ENCODE measurements around the gene CCDC127. TPM values are rescaled to one million over a fixed set of nuclear protein-coding genes. Genes with fewer than 3 reads are reported as not detected.

Gene CCDC127
- polyA plus RNA-seq, 3 donors: 1.7 to 4.3 (median 2.4) TPM

- 89 to 94% (median 93%) methylated on average over 12 of the region's 12 CpGs for WGBS, 3 donors
- no peak overlapping the region for H3K27ac ChIP-seq (ENCODE audit: low read depth, low read length)
Observed at GRCh38 chr5:182126-182525, 35.8 kb downstream of the CCDC127 start.

- WGBS, 3 donors: 89 to 96% (median 95%) methylated on average over 18 to 22 of the region's 22 CpGs
- no peak overlapping the region for H3K27ac ChIP-seq (ENCODE audit: low read depth, low read length)
Observed at GRCh38 chr5:181566-181965, 36.4 kb downstream of the CCDC127 start.

GRCh38 chr5:181160-181559 is 36.8 kb downstream of the CCDC127 start:
- 86 to 91% (median 90%) methylated on average over 9 of the region's 9 CpGs for WGBS, 3 donors
- H3K27ac ChIP-seq (ENCODE audit: low read depth, low read length): no peak overlapping the region

- 62 to 67% (median 65%) methylated on average over 13 of the region's 13 CpGs for WGBS, 3 donors
- H3K27ac ChIP-seq (ENCODE audit: low read depth, low read length): no peak overlapping the region
Observed at GRCh38 chr5:180286-180918, 37.6 kb downstream of the CCDC127 start.

GRCh38 chr5:179401-179800 is 38.6 kb downstream of the CCDC127 start:
- 83 to 91% (median 89%) methylated on average over 9 of the region's 9 CpGs for whole genome bisulfite sequencing, 3 donors
- H3K27ac ChIP-seq (ENCODE audit: low read depth, low read length): no peak overlapping the region

- WGBS, 3 donors: 67 to 84% (median 82%) methylated on average over 5 of the region's 5 CpGs
- H3K27ac ChIP-seq (ENCODE audit: low read depth, low read length): no peak overlapping the region
Observed at GRCh38 chr5:178110-178509, 39.8 kb downstream of the CCDC127 start.

- WGBS, 3 donors: 64 to 73% (median 72%) methylated on average over 11 of the region's 11 CpGs
- no peak overlapping the region for H3K27ac ChIP-seq (ENCODE audit: low read depth, low read length)
Observed at GRCh38 chr5:176296-176823, 41.6 kb downstream of the CCDC127 start.

- 74 to 92% (median 92%) methylated on average over 16 of the region's 16 CpGs for WGBS, 3 donors
- H3K27ac ChIP-seq (ENCODE audit: low read depth, low read length): no peak overlapping the region
Observed at GRCh38 chr5:174876-175465, 43.0 kb downstream of the CCDC127 start.

GRCh38 chr5:174291-174600 is 43.7 kb downstream of the CCDC127 start:
- H3K27ac ChIP-seq (ENCODE audit: low read depth, low read length): no peak overlapping the region
- 80 to 89% (median 86%) methylated on average over 5 of the region's 5 CpGs for WGBS, 3 donors

- 80 to 82% (median 80%) methylated on average over 21 to 22 of the region's 22 CpGs for WGBS, 3 donors
- H3K27ac ChIP-seq (ENCODE audit: low read depth, low read length): no peak overlapping the region
Observed at GRCh38 chr5:173392-174290, 44.3 kb downstream of the CCDC127 start.

- 72 to 79% (median 79%) methylated on average over 17 of the region's 17 CpGs for WGBS, 3 donors
- no peak overlapping the region for H3K27ac ChIP-seq (ENCODE audit: low read depth, low read length)
Observed at GRCh38 chr5:172841-173251, 45.1 kb downstream of the CCDC127 start.

- WGBS, 3 donors: 77 to 88% (median 83%) methylated on average over 13 of the region's 13 CpGs
- no peak overlapping the region for H3K27ac ChIP-seq (ENCODE audit: low read depth, low read length)
Observed at GRCh38 chr5:172421-172820, 45.5 kb downstream of the CCDC127 start.

GRCh38 chr5:171801-172331 is 46.1 kb downstream of the CCDC127 start:
- 80 to 91% (median 89%) methylated on average over 23 of the region's 23 CpGs for WGBS, 3 donors
- H3K27ac ChIP-seq (ENCODE audit: low read depth, low read length): no peak overlapping the region

GRCh38 chr5:170971-171800 is 46.8 kb downstream of the CCDC127 start:
- H3K27ac ChIP-seq (ENCODE audit: low read depth, low read length): no peak overlapping the region
- WGBS, 3 donors: 74 to 80% (median 79%) methylated on average over 37 of the region's 37 CpGs

GRCh38 chr5:169728-170094 is 48.2 kb downstream of the CCDC127 start:
- 65 to 84% (median 77%) methylated on average over 12 of the region's 12 CpGs for WGBS, 3 donors

GRCh38 chr5:169071-169727 is 48.8 kb downstream of the CCDC127 start:
- H3K27ac ChIP-seq (ENCODE audit: low read depth, low read length): no peak overlapping the region
- WGBS, 3 donors: 58 to 73% (median 60%) methylated on average over 32 of the region's 32 CpGs

More at GRCh38 chr5:169728-170094, 48.2 kb downstream of the CCDC127 start:
- no peak overlapping the region for H3K27ac ChIP-seq (ENCODE audit: low read depth, low read length)

GRCh38 chr5:167982-168660 is 49.8 kb downstream of the CCDC127 start:
- WGBS, 3 donors: 64 to 67% (median 67%) methylated on average over 17 to 18 of the region's 18 CpGs
- H3K27ac ChIP-seq (ENCODE audit: low read depth, low read length): no peak overlapping the region
